GM12878 (cell line): Measurements from ENCODE around the gene TMEM35B. TPM values are rescaled to one million over a fixed set of nuclear protein-coding genes. Genes with fewer than 3 reads are reported as not detected.
"Not testable (repeated sequence)": the region's sequence is repeated elsewhere in the genome, so short reads cannot be mapped to it uniquely, and the experiment has no call there.

Experiments used
- ATAC-seq: fragments of 200-7000 bp; cut with Tn5 transposase; 3 replicates; pipeline ENCODE4 v1.9.1; 2020; ENCODE audit warnings: mild to moderate bottlenecking, moderate library complexity
- BruUV-seq: library from RNA; stranded (reverse); fragments of 400-500 nt; replicated peaks from 2 replicates; lab custom pipeline; 2021; lab: Mats Ljungman, UMichigan
- CTCF ChIA-PET: fragments of 300-600 bp; sonication (Branson Sonifier 250); formaldehyde crosslinking; extraction: SDS; loops from one replicate; lab custom pipeline; 2021; ENCODE audit warnings: inconsistent platforms; lab: Yijun Ruan, JAX
- POLR2A ChIA-PET: fragments of 350-600 bp; formaldehyde crosslinking; extraction: SDS; loops from one replicate; lab custom pipeline; 2021; ENCODE audit warnings: inconsistent platforms; lab: Charles Lee
- RAD21 ChIA-PET: fragments of 300-600 bp; sonication (Branson Sonifier 250); formaldehyde crosslinking; loops from one replicate; lab custom pipeline; 2023; ENCODE audit warnings: antibody characterized with exemption; ENCODE audit not compliant: unreplicated experiment; lab: Charles Lee
- SMC1A ChIA-PET: fragments of 300-600 bp; sonication (Branson Sonifier 250); formaldehyde crosslinking; loops from one replicate; lab custom pipeline; 2023; ENCODE audit not compliant: unreplicated experiment, uncharacterized antibody; lab: Charles Lee
- DNase-seq: peaks from one replicate; pipeline ENCODE4 v3.0.0-alpha.2; 2011; ENCODE audit warnings: low read depth, low spot score
- FAIRE-seq: peaks from 3 replicates; lab custom pipeline; 2011; peaks lifted over from hg19 to GRCh38; lab: Jason Lieb, UNC
- H2AFZ ChIP-seq: 2 replicates; pipeline ENCODE4 v1.6.0; 2011; ENCODE audit warnings: low read depth, low read length, control low read depth; ENCODE audit not compliant: control insufficient read depth
- H3K27ac ChIP-seq: 2 replicates; pipeline ENCODE4 v1.5.1; 2011; ENCODE audit warnings: control low read depth; ENCODE audit not compliant: control insufficient read depth, insufficient read depth
- H3K27me3 ChIP-seq, 2 experiments: replicated peaks in 1 of 2; 2 replicates each; pipeline versions ENCODE4 v1.6.0 to v1.6.1; 2011; ENCODE audit warnings: low read length in 1 of 2; ENCODE audit not compliant: control insufficient read depth in 2 of 2, insufficient read depth in 2 of 2
- H3K36me3 ChIP-seq, 2 experiments: 2 replicates each; pipeline ENCODE4 v1.5.1; 2011; ENCODE audit warnings: low read length in 1 of 2; ENCODE audit not compliant: control insufficient read depth in 2 of 2, insufficient read depth in 2 of 2
- H3K4me1 ChIP-seq: 2 replicates; pipeline ENCODE4 v1.6.1; 2011; ENCODE audit warnings: mild to moderate bottlenecking, low read length, moderate library complexity, mixed read lengths; ENCODE audit not compliant: control insufficient read depth, insufficient read depth
- H3K4me2 ChIP-seq: 2 replicates; pipeline ENCODE4 v1.6.0; 2011; ENCODE audit warnings: control low read depth; ENCODE audit not compliant: control insufficient read depth, insufficient read depth
- H3K4me3 ChIP-seq: fragments of 200-600 bp; sonication (generic); 2 replicates; pipeline ENCODE4 v1.5.1; 2016
- H3K79me2 ChIP-seq: 2 replicates; pipeline ENCODE4 v1.6.0; 2011; ENCODE audit warnings: low read length; ENCODE audit not compliant: control insufficient read depth, insufficient read depth
- H3K9ac ChIP-seq: 2 replicates; pipeline ENCODE4 v1.8.0; 2011; ENCODE audit warnings: low read length, control low read depth, mixed read lengths; ENCODE audit not compliant: control insufficient read depth, insufficient read depth
- H3K9me3 ChIP-seq: replicated peaks from 3 replicates; pipeline ENCODE4 v1.5.1; 2011; ENCODE audit warnings: mild to moderate bottlenecking, low read length; ENCODE audit not compliant: control insufficient read depth, insufficient read depth
- H4K20me1 ChIP-seq: 2 replicates; pipeline ENCODE4 v1.6.0; 2011; ENCODE audit not compliant: control insufficient read depth, insufficient read depth
- MEF2A ChIP-seq: IDR thresholded peaks from 2 replicates; pipeline ENCODE4 v1.6.1; 2011; ENCODE audit warnings: low read depth, mild to moderate bottlenecking, low read length, moderate library complexity; ENCODE audit not compliant: insufficient read depth
- SPI1 ChIP-seq: IDR thresholded peaks from 2 replicates; pipeline ENCODE4 v1.6.1; 2011; ENCODE audit warnings: low read depth, mild to moderate bottlenecking, low read length, moderate library complexity, borderline replicate concordance; ENCODE audit not compliant: insufficient read depth
- WGBS: methylation state at CpG from one replicate; pipeline ENCODE4 v1.1.6; 2016; ENCODE audit warnings: low lambda C conversion rate; ENCODE audit not compliant: insufficient replicate concordance, insufficient coverage; ENCODE audit errors: missing lambda C conversion rate; 5-methylcytosine and 5-hydroxymethylcytosine counted together
- in situ Hi-C: fragments of 300-500 bp; cut with MboI; formaldehyde crosslinking; loops from 9 replicates; pipeline ENCODE4 v1.14.3; 2018; ENCODE audit warnings: mixed read lengths
- intact Hi-C: fragments of 100-400 bp; cut with micrococcal nuclease; formaldehyde crosslinking; loops from one replicate; pipeline ENCODE4 v1.14.2; 2022; ENCODE audit not compliant: unreplicated experiment
- polyA plus RNA-seq, 11 experiments: library from polyadenylated mRNA; depleted of rRNA in 4 of 11; unstranded in 6 of 11; stranded (reverse) in 5 of 11; fragments of >200 nt; fragmentation: Nextera tagmentation in 4 of 11; fragmentation: Illumina TruSeq in 1 of 11; extraction: Ambion mirVana in 4 of 11; extraction: Trizol in 1 of 11; gene quantifications; 1 replicate in 1 of 11; 2 replicates in 10 of 11; pipeline versions ENCODE4 v1.2.1 to v1.2.3, GENCODE V29; 2011 to 2016; ENCODE audit warnings: inconsistent platforms in 2 of 11, missing spikeins in 2 of 11, low read depth in 1 of 11
- total RNA-seq, 4 experiments: library from RNA; depleted of rRNA in 3 of 4; stranded (reverse); fragments of >200 nt in 3 of 4; fragmentation: Illumina TruSeq in 1 of 4; extraction: Trizol in 1 of 4; gene quantifications; 2 replicates each; pipeline versions ENCODE4 v1.2.1 to v1.2.3, GENCODE V29; 2013 to 2021

Gene TMEM35B
- total and polyA plus RNA-seq, 10 of the 15 experiments (the other 5 are each of a cell fraction or from before 2014, with no cell fraction given), result 14.8 to 138 (median 32.8) TPM

GRCh38 chr1:34970220-34970735 lies 14.9 kb downstream of the TMEM35B start:
- Histone ChIP-seq H3K27ac (no peak overlapping the region), H3K4me3 (no peak overlapping the region), H3K36me3 (no peaks in the 10 kb centered on the region)
- in situ Hi-C loops, result no loop called here
- ChIA-PET RAD21 (no interaction called here), POLR2A (interaction anchor here (0.6 kb wide), 1 partner anchor 245 kb away, joined by 3 read pairs; no protein-coding TSS in a partner anchor)
- intact Hi-C loops, result no loop called here
- ATAC-seq, result peak; percentile 58
- TF ChIP-seq SPI1, result peak; percentile 62; the same call in 1 of the 2 replicates
- no peak for TF ChIP-seq MEF2A
- TF ChIP-seq, all 136 proteins: peak for 1
- Histone ChIP-seq H3K4me1 (no peaks in the 10 kb centered on the region), H3K9ac (no peak overlapping the region), H3K9me3 (no peaks in the 10 kb centered on the region), H4K20me1 (no peaks in the 10 kb centered on the region; the same call in 1 of the 2 replicates), H3K27me3 (no peaks in the 10 kb centered on the region), H2AFZ (no peak overlapping the region), H3K79me2 (no peaks in the 10 kb centered on the region), H3K4me2 (no peak overlapping the region)
- FAIRE-seq (no peak), DNase-seq (no peak)
- ChIA-PET SMC1A (interaction anchor here (0.8 to 1.3 kb wide), 3 partner anchors 9 to 764 kb away, joined by 3 to 5 read pairs (median 3); no protein-coding TSS in a partner anchor), CTCF (interaction anchor here (0.7 kb wide), 1 partner anchor 11 kb away, joined by 3 read pairs; no protein-coding TSS in a partner anchor)
- WGBS, result 56% methylated on average over 5 of the region's 5 CpGs
- no TSS peak for BruUV-seq

GRCh38 chr1:34968297-34968696 lies 16.9 kb downstream of the TMEM35B start:
- H3K27ac ChIP-seq, SMC1A ChIA-PET, H3K79me2 ChIP-seq, RAD21 ChIA-PET, H3K4me2 ChIP-seq, H2AFZ ChIP-seq, H3K9me3 ChIP-seq, in situ Hi-C loops, intact Hi-C loops, BruUV-seq, H4K20me1 ChIP-seq, H3K27me3 ChIP-seq, H3K4me3 ChIP-seq, DNase-seq, H3K4me1 ChIP-seq, CTCF ChIA-PET, H3K9ac ChIP-seq, ATAC-seq, H3K36me3 ChIP-seq, FAIRE-seq, POLR2A ChIA-PET: not testable (repeated sequence)
- 30% methylated on average over 2 of the region's 3 CpGs for WGBS

- ATAC-seq, POLR2A ChIA-PET, H3K27me3 ChIP-seq, in situ Hi-C loops, H3K4me1 ChIP-seq, H4K20me1 ChIP-seq, H3K79me2 ChIP-seq, H3K4me2 ChIP-seq, CTCF ChIA-PET, H3K36me3 ChIP-seq, BruUV-seq, H3K4me3 ChIP-seq, DNase-seq, H3K9me3 ChIP-seq, SMC1A ChIA-PET, RAD21 ChIA-PET, H2AFZ ChIP-seq, H3K9ac ChIP-seq, FAIRE-seq, intact Hi-C loops, H3K27ac ChIP-seq: not testable (repeated sequence)
- WGBS, result no CpG with 5 or more reads among the region's 36 CpGs
Measured at GRCh38 chr1:34967672-34968071, 17.5 kb downstream of the TMEM35B start.
